KOPT-K1 (cell line): ENCODE data around the gene TBC1D3I.
"Not testable (repeated sequence)": the region's sequence is repeated elsewhere in the genome, so short reads cannot be mapped to it uniquely, and the experiment has no call there.

Source experiments
- H3K27ac ChIP-seq: fragments of 200-600 bp; sonication (generic); 2 replicates; pipeline ENCODE4 v1.5.1; 2016; ENCODE audit warnings: antibody characterized with exemption, mild to moderate bottlenecking, low read depth, low read length; ENCODE audit not compliant: poor library complexity, severe bottlenecking
- H3K36me3 ChIP-seq: fragments of 200-600 bp; sonication (generic); 2 replicates; pipeline ENCODE4 v1.5.1; 2017; ENCODE audit warnings: antibody characterized with exemption, mild to moderate bottlenecking, low read length, moderate library complexity; ENCODE audit not compliant: insufficient read depth
- H3K9me3 ChIP-seq: fragments of 200-600 bp; sonication (generic); 2 replicates; pipeline ENCODE4 v1.5.1; 2017; ENCODE audit warnings: antibody characterized with exemption, low read length, mild to moderate bottlenecking; ENCODE audit not compliant: insufficient read depth, poor library complexity, severe bottlenecking

TBC1D3I gene

GRCh38 chr17:36264470-36264869 lies at the start of gene TBC1D3I:
TSS of gene TBC1D3I (minus strand) at chr17:36264570. CDS start at chr17:36262985, 1,585 bp downstream.
- H3K9me3 ChIP-seq, H3K36me3 ChIP-seq, H3K27ac ChIP-seq: not testable (repeated sequence)

GRCh38 chr17:36295161-36295560 lies 30.8 kb upstream of the TBC1D3I start:
- H3K36me3 ChIP-seq, H3K9me3 ChIP-seq, H3K27ac ChIP-seq: not testable (repeated sequence)

- H3K36me3 ChIP-seq, H3K9me3 ChIP-seq, H3K27ac ChIP-seq: not testable (repeated sequence)
Measured at GRCh38 chr17:36289965-36290612, 25.7 kb upstream of the TBC1D3I start.

GRCh38 chr17:36284219-36284618 lies 19.8 kb upstream of the TBC1D3I start:
- not testable (repeated sequence) for H3K27ac ChIP-seq

GRCh38 chr17:36283256-36283655 lies 18.9 kb upstream of the TBC1D3I start:
- not testable (repeated sequence) for H3K36me3 ChIP-seq, H3K9me3 ChIP-seq, H3K27ac ChIP-seq

More at GRCh38 chr17:36284219-36284618, 19.8 kb upstream of the TBC1D3I start:
- not testable (repeated sequence) for H3K36me3 ChIP-seq, H3K9me3 ChIP-seq

GRCh38 chr17:36242046-36242445 lies 22.3 kb downstream of the TBC1D3I start:
- H3K36me3 ChIP-seq, H3K27ac ChIP-seq: not testable (repeated sequence)

GRCh38 chr17:36229644-36230043 lies 34.7 kb downstream of the TBC1D3I start:
- H3K36me3 ChIP-seq, H3K9me3 ChIP-seq, H3K27ac ChIP-seq: not testable (repeated sequence)

More at GRCh38 chr17:36242046-36242445, 22.3 kb downstream of the TBC1D3I start:
- H3K9me3 ChIP-seq = not testable (repeated sequence)

- not testable (repeated sequence) for H3K36me3 ChIP-seq, H3K27ac ChIP-seq
- peaks cover 10% of the 10 kb centered on the region for H3K9me3 ChIP-seq
Measured at GRCh38 chr17:36222967-36223366, 41.4 kb downstream of the TBC1D3I start.

- H3K27ac ChIP-seq, H3K36me3 ChIP-seq: not testable (repeated sequence)
- peaks cover 11% of the 10 kb centered on the region for H3K9me3 ChIP-seq
Measured at GRCh38 chr17:36221581-36222100, 42.7 kb downstream of the TBC1D3I start.

- peaks cover 11% of the 10 kb centered on the region for H3K9me3 ChIP-seq
- H3K27ac ChIP-seq, H3K36me3 ChIP-seq: not testable (repeated sequence)
Measured at GRCh38 chr17:36220737-36221580, 43.4 kb downstream of the TBC1D3I start.

- H3K9me3 ChIP-seq = peaks cover 11% of the 10 kb centered on the region
- H3K27ac ChIP-seq, H3K36me3 ChIP-seq: not testable (repeated sequence)
Measured at GRCh38 chr17:36219556-36219955, 44.8 kb downstream of the TBC1D3I start.

GRCh38 chr17:36215406-36216308 lies 48.7 kb downstream of the TBC1D3I start:
- H3K27ac ChIP-seq, H3K36me3 ChIP-seq: not testable (repeated sequence)
- H3K9me3 ChIP-seq = peaks cover 11% of the 10 kb centered on the region

- Histone ChIP-seq H3K36me3 (no peaks in the 10 kb centered on the region), H3K27ac (no peak overlapping the region), H3K9me3 (peaks cover 11% of the 10 kb centered on the region)
Measured at GRCh38 chr17:36214918-36215317, 49.5 kb downstream of the TBC1D3I start.

GRCh38 chr17:36213695-36214094 lies 50.7 kb downstream of the TBC1D3I start:
- peaks cover 7% of the 10 kb centered on the region for H3K9me3 ChIP-seq
- H3K27ac ChIP-seq = no peak overlapping the region
- H3K36me3 ChIP-seq = no peaks in the 10 kb centered on the region

- H3K36me3 ChIP-seq = no peaks in the 10 kb centered on the region
- no peak overlapping the region for H3K27ac ChIP-seq
Measured at GRCh38 chr17:36212966-36213365, 51.4 kb downstream of the TBC1D3I start.

More at GRCh38 chr17:36212966-36213365, 51.4 kb downstream of the TBC1D3I start:
- peaks cover under 1% of the 10 kb centered on the region for H3K9me3 ChIP-seq
